H7 (cell line): ENCODE results near the gene CTAGE9. TPM values are rescaled to one million over a fixed set of nuclear protein-coding genes. Genes with fewer than 3 reads are reported as not detected.
"Not testable (repeated sequence)": the region's sequence is repeated elsewhere in the genome, so short reads cannot be mapped to it uniquely, and the experiment has no call there.

Experiments
- DNase-seq: peaks from one replicate; pipeline ENCODE4 v3.0.0; 2012
- H3K27me3 ChIP-seq: 2 replicates; pipeline ENCODE4 v1.6.0; 2011; ENCODE audit warnings: mild to moderate bottlenecking, low read length; ENCODE audit not compliant: control insufficient read depth, insufficient read depth
- H3K36me3 ChIP-seq: replicated peaks from 2 replicates; pipeline ENCODE4 v1.5.1; 2011; ENCODE audit warnings: low read length; ENCODE audit not compliant: control insufficient read depth, insufficient read depth
- H3K4me3 ChIP-seq: 2 replicates; pipeline ENCODE4 v1.5.1; 2011; ENCODE audit warnings: low read depth, mild to moderate bottlenecking, control low read depth, low read length, moderate library complexity; ENCODE audit not compliant: insufficient read depth
- total RNA-seq: library from RNA; depleted of rRNA; stranded (reverse); fragments of >200 nt; shearing (Covaris generic); gene quantifications from 2 replicates; pipeline ENCODE4 v1.2.3, GENCODE V29; 2014; rRNA removed

CTAGE9 gene
- not detected in 2 replicates for total RNA-seq

- not testable (repeated sequence) for DNase-seq, H3K36me3 ChIP-seq, H3K4me3 ChIP-seq, H3K27me3 ChIP-seq
Measured at GRCh38 chr6:131710917-131711316, at the start of gene CTAGE9. Gene CTAGE9, minus strand, starts transcription at chr6:131711017. Its CDS starts 0 bp downstream, at chr6:131711017.

GRCh38 chr6:131758920-131759319 is 48.1 kb upstream of the CTAGE9 start:
- no peak for DNase-seq
- Histone ChIP-seq H3K36me3 (no peaks in the 10 kb centered on the region), H3K27me3 (no peaks in the 10 kb centered on the region; the same call in 1 of the 2 replicates), H3K4me3 (no peak overlapping the region)

- DNase-seq: no peak
- no peak overlapping the region for H3K4me3 ChIP-seq
- no peaks in the 10 kb centered on the region for H3K36me3 ChIP-seq
- no peaks in the 10 kb centered on the region; the same call in 1 of the 2 replicates for H3K27me3 ChIP-seq
Measured at GRCh38 chr6:131756039-131756438, 45.2 kb upstream of the CTAGE9 start.

- no peak for DNase-seq
Measured at GRCh38 chr6:131755597-131755996, 44.8 kb upstream of the CTAGE9 start.

GRCh38 chr6:131754715-131755567 is 44.1 kb upstream of the CTAGE9 start:
- no peaks in the 10 kb centered on the region; the same call in 1 of the 2 replicates for H3K27me3 ChIP-seq
- no peak for DNase-seq
- H3K36me3 ChIP-seq: no peaks in the 10 kb centered on the region
- no peak overlapping the region for H3K4me3 ChIP-seq

More at GRCh38 chr6:131755597-131755996, 44.8 kb upstream of the CTAGE9 start:
- no peak overlapping the region for H3K4me3 ChIP-seq
- H3K36me3 ChIP-seq: no peaks in the 10 kb centered on the region
- H3K27me3 ChIP-seq: no peaks in the 10 kb centered on the region; the same call in 1 of the 2 replicates

GRCh38 chr6:131754088-131754487 is 43.3 kb upstream of the CTAGE9 start:
- Histone ChIP-seq H3K27me3 (no peaks in the 10 kb centered on the region; the same call in 1 of the 2 replicates), H3K4me3 (no peak overlapping the region), H3K36me3 (no peaks in the 10 kb centered on the region)
- no peak for DNase-seq

GRCh38 chr6:131751012-131751715 is 40.3 kb upstream of the CTAGE9 start:
- not testable (repeated sequence) for H3K27me3 ChIP-seq, H3K4me3 ChIP-seq, DNase-seq, H3K36me3 ChIP-seq

GRCh38 chr6:131749023-131749422 is 38.2 kb upstream of the CTAGE9 start:
- no peak overlapping the region for H3K4me3 ChIP-seq
- no peaks in the 10 kb centered on the region for H3K27me3 ChIP-seq
- no peak for DNase-seq
- H3K36me3 ChIP-seq: no peaks in the 10 kb centered on the region

- Histone ChIP-seq H3K4me3 (no peak overlapping the region), H3K36me3 (no peaks in the 10 kb centered on the region), H3K27me3 (no peaks in the 10 kb centered on the region)
- DNase-seq: no peak
Measured at GRCh38 chr6:131747821-131748353, 37.1 kb upstream of the CTAGE9 start.

- no peak for DNase-seq
- H3K27me3 ChIP-seq: no peaks in the 10 kb centered on the region
- H3K36me3 ChIP-seq: no peaks in the 10 kb centered on the region
- no peak overlapping the region for H3K4me3 ChIP-seq
Measured at GRCh38 chr6:131745476-131745875, 34.7 kb upstream of the CTAGE9 start.

- H3K27me3 ChIP-seq: no peaks in the 10 kb centered on the region
- no peak overlapping the region for H3K4me3 ChIP-seq
- H3K36me3 ChIP-seq: no peaks in the 10 kb centered on the region
- DNase-seq: peak; percentile 14
Measured at GRCh38 chr6:131744432-131745287, 33.8 kb upstream of the CTAGE9 start.

- no peak for DNase-seq
- H3K4me3 ChIP-seq: no peak overlapping the region
- no peaks in the 10 kb centered on the region for H3K36me3 ChIP-seq
- no peaks in the 10 kb centered on the region for H3K27me3 ChIP-seq
Measured at GRCh38 chr6:131741688-131742393, 31.0 kb upstream of the CTAGE9 start.

GRCh38 chr6:131740161-131740560 is 29.3 kb upstream of the CTAGE9 start:
- no peak for DNase-seq
- Histone ChIP-seq H3K4me3 (no peak overlapping the region), H3K36me3 (no peaks in the 10 kb centered on the region), H3K27me3 (no peaks in the 10 kb centered on the region)
